Ascending aorta (tissue), 2 donors: ENCODE data around the gene ABCF2. TPM values are rescaled to one million over a fixed set of nuclear protein-coding genes. Genes with fewer than 3 reads are reported as not detected.

Source experiments
- DNase-seq, 2 donors: peaks; one replicate each; pipeline ENCODE4 v3.0.0-alpha.2; 2019; ENCODE audit warnings: low spot score in 2 of 2
- H3K27ac ChIP-seq, 2 donors: fragments of 200-600 bp; sonication (generic); one replicate each; pipeline ENCODE4 v1.5.1; 2016 to 2017; ENCODE audit warnings: mild to moderate bottlenecking in 1 of 2
- H3K27me3 ChIP-seq: fragments of 200-600 bp; sonication (generic); one replicate; pipeline ENCODE4 v1.5.1; 2017
- H3K36me3 ChIP-seq, 2 donors: fragments of 200-600 bp; sonication (generic); one replicate each; pipeline ENCODE4 v1.5.1; 2016
- H3K4me1 ChIP-seq, 2 donors: fragments of 200-600 bp; sonication (generic); one replicate each; pipeline ENCODE4 v1.5.1; 2016 to 2017; ENCODE audit warnings: mild to moderate bottlenecking in 1 of 2
- H3K4me3 ChIP-seq, 2 donors: fragments of 200-600 bp; sonication (generic); one replicate each; pipeline ENCODE4 v1.5.1; 2016 to 2017; ENCODE audit warnings: mild to moderate bottlenecking in 1 of 2
- H3K9me3 ChIP-seq, 2 donors: fragments of 200-600 bp; sonication (generic); one replicate each; pipeline ENCODE4 v1.5.1; 2016
- CTCF ChIP-seq, 3 experiments: fragments of 200-600 bp in 2 of 3; fragments of 450-650 bp in 1 of 3; sonication (generic) in 2 of 3; IDR thresholded peaks; one replicate each; pipeline ENCODE4 v1.5.1; 2016 to 2019; ENCODE audit warnings: antibody characterized with exemption in 3 of 3, mild to moderate bottlenecking in 1 of 3, moderate library complexity in 1 of 3
- intact Hi-C: fragments of 100-400 bp; cut with DNase I; formaldehyde crosslinking; loops from one replicate; pipeline ENCODE4 v1.15.1; 2023
- total RNA-seq: library from RNA; depleted of rRNA; stranded (reverse); fragments of >200 nt; gene quantifications from one replicate; pipeline ENCODE4 v1.1.0, GENCODE V29; 2016

ABCF2 gene
- total RNA-seq, 1 donor from 2014 or later: 85.3 TPM

- H3K4me1 ChIP-seq: peaks cover 28 to 33% of the 10 kb centered on the region in 2 donors
- intact Hi-C loops: loop anchor here (1.0 to 10.0 kb wide), 4 partner anchors 60 to 631 kb away; partner anchors contain the start of gene PRKAG2
- peaks cover 31 to 33% of the 10 kb centered on the region in 2 donors for H3K36me3 ChIP-seq
- TF ChIP-seq CTCF (IDR thresholded peaks at IDR 0.05): no peak
- peak in 1 of 2 donors; percentile 60 for DNase-seq
- no peaks in the 10 kb centered on the region for H3K27me3 ChIP-seq
- H3K4me3 ChIP-seq: no peak overlapping the region
- H3K9me3 ChIP-seq: no peaks in the 10 kb centered on the region
- peak overlapping the region; percentile 36 to 37 for H3K27ac ChIP-seq
These were observed 16.6 kb upstream of the ABCF2 start for GRCh38 chr7:151243408-151244195.

DNA sequence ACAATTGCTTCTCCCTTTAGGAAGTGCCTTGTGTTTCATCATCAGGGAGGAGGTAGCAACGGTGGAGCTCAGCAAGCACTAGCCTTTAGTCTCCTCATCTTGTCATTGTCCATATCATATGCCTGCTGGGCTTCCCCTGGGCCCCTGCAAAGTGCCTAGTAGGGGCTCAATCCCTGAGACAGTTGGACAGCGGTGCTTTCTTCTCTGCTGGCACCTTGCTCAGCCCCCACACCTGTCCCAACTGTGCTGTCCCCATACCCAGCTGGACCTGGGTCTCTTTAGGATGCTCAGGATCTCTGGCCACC lies 16.0 kb upstream of the ABCF2 start:
- Histone ChIP-seq H3K4me1 (peaks cover 28 to 33% of the 10 kb centered on the region in 2 donors), H3K27me3 (no peaks in the 10 kb centered on the region), H3K36me3 (peaks cover 37 to 39% of the 10 kb centered on the region in 2 donors), H3K27ac (peak overlapping the region in 1 of 2 donors; percentile 37), H3K9me3 (no peaks in the 10 kb centered on the region), H3K4me3 (no peak overlapping the region)
- intact Hi-C loops: loop anchor here (10.0 kb wide), 3 partner anchors 262 to 632 kb away; partner anchors contain the start of gene PRKAG2
- no peak for TF ChIP-seq CTCF (IDR thresholded peaks at IDR 0.05)
- no peak for DNase-seq

DNA sequence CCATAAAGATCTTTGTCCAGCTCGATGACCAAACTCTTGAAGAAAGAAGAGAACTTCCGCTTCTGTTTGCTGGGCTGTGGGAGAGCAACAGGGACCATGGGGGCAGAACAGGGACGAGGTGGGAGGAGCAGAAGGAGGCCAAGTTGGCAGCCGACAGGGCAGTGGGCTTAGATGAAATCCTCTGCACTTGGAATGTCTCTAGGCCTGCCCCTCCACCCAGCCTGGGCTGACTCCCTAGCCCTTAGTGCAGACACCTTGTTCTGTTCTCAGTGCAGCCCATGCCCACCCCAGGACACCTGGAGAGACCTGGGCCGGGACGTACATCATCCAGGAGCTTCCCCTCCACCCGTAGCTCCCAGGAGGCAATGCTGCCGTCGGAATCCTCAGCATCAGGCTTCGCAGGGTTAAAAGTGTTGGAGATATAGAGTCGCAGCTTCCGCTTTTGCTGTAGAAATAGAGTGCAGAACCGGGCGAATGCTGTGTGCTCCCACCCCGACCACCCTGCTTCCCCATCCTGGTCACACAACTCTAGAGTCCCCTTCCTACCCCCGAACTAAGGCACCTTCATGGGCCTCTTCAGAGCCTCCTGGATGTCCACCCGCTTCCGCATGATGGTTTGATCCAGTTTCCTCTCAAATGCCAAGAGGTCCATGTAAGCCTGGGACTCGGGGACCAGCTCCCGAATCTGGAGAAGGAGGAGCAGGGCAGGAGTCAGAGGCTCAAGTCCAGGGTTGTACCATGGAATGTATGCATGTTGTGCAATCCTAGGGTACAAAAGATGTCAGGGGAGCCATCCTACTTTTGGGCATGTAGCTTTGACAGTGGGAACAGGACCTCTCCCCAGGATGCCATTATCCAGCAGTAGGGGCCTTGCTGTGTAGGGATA lies 15.4 kb upstream of the ABCF2 start:
- intact Hi-C loops: loop anchor here (10.0 kb wide), 3 partner anchors 262 to 632 kb away; partner anchors contain the start of gene PRKAG2
- no peak for TF ChIP-seq CTCF (IDR thresholded peaks at IDR 0.05)
- no peak for DNase-seq
- peak overlapping the region in 1 of 2 donors; percentile 37 for H3K27ac ChIP-seq
- H3K27me3 ChIP-seq: no peaks in the 10 kb centered on the region
- H3K9me3 ChIP-seq: no peaks in the 10 kb centered on the region
- peaks cover 28 to 33% of the 10 kb centered on the region in 2 donors for H3K4me1 ChIP-seq
- H3K36me3 ChIP-seq: peaks cover 43 to 45% of the 10 kb centered on the region in 2 donors
- H3K4me3 ChIP-seq: no peak overlapping the region

- Histone ChIP-seq H3K4me1 (peaks cover 22 to 26% of the 10 kb centered on the region in 2 donors), H3K4me3 (no peak overlapping the region), H3K36me3 (peaks cover 49 to 52% of the 10 kb centered on the region in 2 donors), H3K27ac (no peak overlapping the region), H3K9me3 (no peaks in the 10 kb centered on the region), H3K27me3 (no peaks in the 10 kb centered on the region)
- TF ChIP-seq CTCF (IDR thresholded peaks at IDR 0.05): no peak
- intact Hi-C loops: loop anchor here (10.0 kb wide), 3 partner anchors 263 to 633 kb away; partner anchors contain the start of gene PRKAG2
- DNase-seq: no peak
These were observed 14.7 kb upstream of the ABCF2 start for GRCh38 chr7:151241755-151242096.

DNA sequence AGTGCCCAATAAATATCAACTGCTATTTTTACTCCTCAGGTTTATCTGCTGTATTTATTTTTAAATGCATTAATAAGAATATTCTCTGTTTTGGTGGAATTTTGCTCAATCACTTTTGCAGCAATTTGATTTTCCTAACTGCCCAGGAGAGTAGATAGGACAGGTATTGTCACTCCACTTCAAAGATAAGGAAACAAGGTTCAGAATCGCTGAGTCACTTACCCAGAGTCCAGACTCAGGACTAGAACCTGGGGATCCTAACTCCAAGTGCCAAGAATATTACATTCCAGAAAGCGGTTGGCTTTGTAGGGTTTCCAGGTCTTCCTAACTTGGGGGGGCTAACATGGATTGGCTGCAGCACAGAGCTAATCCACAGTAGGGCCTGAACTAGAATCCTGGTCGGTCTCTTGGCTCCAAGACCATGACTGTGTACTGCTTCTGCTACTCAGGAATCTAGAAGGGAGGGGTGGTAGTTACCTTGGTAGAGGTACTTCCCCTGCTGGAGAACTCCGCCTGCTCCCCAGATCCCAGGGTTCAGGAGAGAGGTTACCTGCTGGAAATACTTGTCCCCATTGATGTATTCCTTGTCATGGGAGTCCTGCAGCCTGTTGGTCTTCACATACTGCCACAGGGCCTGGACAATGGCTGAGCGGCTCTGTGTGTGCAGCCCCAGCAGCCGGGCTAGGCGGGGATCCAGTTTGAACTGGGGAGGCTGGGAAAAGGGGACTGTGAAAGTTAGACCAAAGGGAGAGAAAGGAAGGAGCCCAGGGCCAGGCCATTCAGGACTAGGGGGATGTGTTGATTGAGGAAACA lies 14.1 kb upstream of the ABCF2 start:
- H3K9me3 ChIP-seq: no peaks in the 10 kb centered on the region
- no peak for TF ChIP-seq CTCF (IDR thresholded peaks at IDR 0.05)
- H3K36me3 ChIP-seq: peaks cover 55 to 56% of the 10 kb centered on the region in 2 donors
- intact Hi-C loops: loop anchor here (10.0 kb wide), 3 partner anchors 264 to 634 kb away; partner anchors contain the start of gene PRKAG2
- no peaks in the 10 kb centered on the region for H3K27me3 ChIP-seq
- H3K27ac ChIP-seq: no peak overlapping the region
- DNase-seq: no peak
- H3K4me1 ChIP-seq: peaks cover 16 to 20% of the 10 kb centered on the region in 2 donors
- H3K4me3 ChIP-seq: no peak overlapping the region
